GM12872 (cell line): ENCODE measurements around the gene LHX5.

Experiments
- CTCF ChIP-seq: IDR thresholded peaks from 3 replicates; pipeline ENCODE4 v1.5.1; 2011; ENCODE audit warnings: low read depth, mild to moderate bottlenecking, low read length, moderate library complexity; ENCODE audit not compliant: insufficient read depth

The LHX5 gene

GRCh38 chr12:113482334-113482733 lies 10.7 kb upstream of the LHX5 start:
- no peak for TF ChIP-seq CTCF

GRCh38 chr12:113480336-113480971 lies 8.8 kb upstream of the LHX5 start:
- TF ChIP-seq CTCF = no peak

- TF ChIP-seq CTCF = no peak
Observed at GRCh38 chr12:113479590-113480335, 8.1 kb upstream of the LHX5 start.

GRCh38 chr12:113479216-113479589 lies 7.5 kb upstream of the LHX5 start:
- TF ChIP-seq CTCF = no peak

- TF ChIP-seq CTCF = no peak
Observed at GRCh38 chr12:113478351-113479011, 6.8 kb upstream of the LHX5 start.

GRCh38 chr12:113477842-113478215 lies 6.2 kb upstream of the LHX5 start:
- TF ChIP-seq CTCF = no peak

GRCh38 chr12:113477171-113477841 lies 5.6 kb upstream of the LHX5 start:
- no peak for TF ChIP-seq CTCF
